Globus pallidus (tissue), 1 donor: Measurements from ENCODE around the gene PSAP.
A peak's percentile ranks its signal among the peaks of the same experiment; 100 is the strongest.

ENCODE experiments used
- DNase-seq: peaks from one replicate; pipeline ENCODE4 v3.0.0-alpha.2; 2015; ENCODE audit warnings: low spot score

PSAP gene

DNA sequence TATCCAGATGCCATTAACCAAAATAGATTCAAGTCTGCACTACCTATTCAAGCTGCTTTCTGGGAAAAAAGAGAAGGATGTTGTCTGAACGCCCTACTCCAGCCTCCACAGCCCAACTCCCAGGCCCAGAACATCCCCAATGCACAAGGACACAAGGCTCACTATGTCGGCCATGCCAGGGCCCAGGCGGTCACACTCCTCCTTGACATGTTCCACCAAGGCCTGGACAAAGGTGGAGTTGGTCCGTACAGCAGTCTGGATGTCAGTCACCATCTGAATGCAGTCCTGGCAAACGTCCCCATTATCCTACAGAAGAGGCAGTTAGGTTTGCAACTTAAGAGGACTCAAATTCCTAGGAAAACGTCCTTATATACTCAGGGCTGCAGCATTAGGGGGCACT lies 23.2 kb downstream of the PSAP start:
- no peak for DNase-seq

DNA sequence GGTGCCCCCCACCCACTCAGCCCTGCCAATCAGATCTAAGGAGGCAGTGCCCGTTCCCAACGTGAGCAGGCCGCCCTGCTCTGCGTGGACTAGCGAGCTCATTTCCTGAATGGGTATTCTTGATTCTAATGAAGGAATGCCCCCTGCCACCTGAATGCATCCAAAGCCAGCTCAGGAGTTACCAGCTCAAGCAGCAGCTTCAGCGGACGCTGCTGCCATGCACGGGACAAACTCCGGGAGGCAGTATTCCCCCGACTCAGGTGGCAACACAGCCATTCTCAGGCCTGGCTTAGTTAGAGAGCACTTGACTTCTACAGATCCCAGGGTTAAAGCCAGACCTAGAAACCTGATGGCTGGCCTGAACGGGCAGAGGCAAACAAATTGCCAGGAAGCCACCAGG lies 25.8 kb downstream of the PSAP start:
- no peak for DNase-seq

DNA sequence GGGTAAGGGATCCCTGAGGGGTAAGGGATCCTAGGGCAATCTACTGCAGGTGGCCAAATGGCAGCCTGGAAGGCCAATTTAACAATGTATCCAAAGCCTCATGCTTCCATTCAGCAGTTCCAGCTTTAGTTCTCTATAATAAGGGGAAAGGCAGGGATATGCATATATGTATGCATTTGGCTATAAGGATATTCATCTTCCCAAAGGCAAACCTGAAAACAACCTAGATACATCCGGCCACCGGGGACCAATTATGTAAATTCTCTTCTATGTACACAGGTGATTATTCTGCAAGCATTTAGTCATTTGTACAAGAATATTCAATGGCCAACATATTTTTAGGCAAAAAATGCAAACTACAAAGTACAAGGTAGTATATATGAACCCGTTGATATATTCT lies 26.7 kb downstream of the PSAP start:
- no peak for DNase-seq

DNA sequence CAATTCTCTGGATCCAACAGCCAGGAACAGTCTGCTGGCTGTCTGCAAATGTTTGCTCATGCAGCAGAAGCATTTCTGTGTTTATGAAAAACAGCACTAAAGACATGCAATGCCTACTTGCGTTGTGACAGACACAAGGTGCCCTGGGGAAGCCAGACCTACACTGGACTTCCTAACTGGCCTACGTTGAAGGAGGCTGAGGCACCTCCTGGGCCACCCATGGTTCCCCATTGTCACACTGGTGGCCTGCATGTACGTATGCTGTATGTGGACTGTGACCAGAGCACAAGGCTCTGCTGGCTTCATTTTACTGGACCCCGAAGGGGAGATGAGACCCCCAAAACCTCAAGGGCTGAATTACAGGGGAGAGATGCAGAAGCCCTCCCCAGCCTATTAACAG lies 27.7 kb downstream of the PSAP start:
- DNase-seq, result no peak

DNA sequence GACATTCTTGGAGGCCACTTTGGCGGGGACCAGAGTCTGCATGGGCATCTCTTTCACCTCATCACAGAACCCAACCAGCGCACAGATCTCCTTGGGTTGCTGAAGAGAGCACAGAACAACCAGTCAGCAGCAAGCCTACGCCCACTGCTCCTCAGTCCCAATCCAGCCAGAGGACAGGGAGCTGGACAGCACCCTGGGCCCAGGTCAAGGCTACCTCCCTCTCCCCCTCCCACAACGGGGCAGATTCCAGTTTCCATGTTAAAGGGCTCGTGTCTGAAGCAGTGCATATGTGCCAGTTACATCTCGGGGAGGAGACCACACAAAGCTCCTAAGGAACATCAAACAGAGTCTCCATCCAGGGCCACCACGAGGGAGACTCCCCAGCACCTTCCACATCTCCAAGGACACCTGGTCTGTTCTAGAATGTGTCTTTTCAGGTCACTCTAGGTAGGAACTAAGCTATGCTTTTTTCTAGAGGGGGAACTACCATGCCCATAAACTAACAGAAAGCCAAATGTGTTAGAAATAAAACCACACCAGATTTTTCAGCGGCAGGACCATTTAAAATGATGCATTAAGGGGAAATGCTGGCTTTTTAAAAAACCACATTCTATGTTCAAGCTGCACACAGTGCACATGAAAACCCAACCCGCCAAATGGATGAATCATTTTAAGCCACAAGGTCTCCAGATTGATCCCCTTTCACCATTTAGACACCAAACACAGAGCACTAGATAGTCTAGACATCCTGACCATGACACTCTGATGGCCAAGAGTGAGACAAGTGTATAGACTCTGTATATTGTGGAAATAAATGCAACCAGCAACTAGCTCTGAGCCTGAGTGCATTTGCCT lies 28.9 kb downstream of the PSAP start:
- no peak for DNase-seq

DNA sequence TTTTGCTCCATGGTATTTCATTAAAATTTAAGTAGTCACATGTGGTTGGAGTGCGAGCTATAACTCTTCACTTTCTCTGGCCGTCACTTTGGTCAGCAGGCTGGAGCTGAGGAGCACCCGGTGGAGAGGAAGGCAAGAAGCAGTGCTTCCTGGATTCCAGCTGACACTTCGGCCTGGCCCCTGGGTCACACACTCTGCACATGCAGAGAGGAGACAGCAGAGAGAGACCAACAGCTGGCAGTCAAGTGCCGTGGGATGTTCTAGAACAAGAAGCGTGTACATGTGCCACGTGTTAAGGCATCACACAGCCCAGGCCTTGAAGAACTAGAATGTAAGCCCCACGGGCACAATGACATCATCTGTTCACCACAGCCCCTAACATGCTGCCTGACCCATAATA lies 30.1 kb downstream of the PSAP start:
- no peak for DNase-seq

DNA sequence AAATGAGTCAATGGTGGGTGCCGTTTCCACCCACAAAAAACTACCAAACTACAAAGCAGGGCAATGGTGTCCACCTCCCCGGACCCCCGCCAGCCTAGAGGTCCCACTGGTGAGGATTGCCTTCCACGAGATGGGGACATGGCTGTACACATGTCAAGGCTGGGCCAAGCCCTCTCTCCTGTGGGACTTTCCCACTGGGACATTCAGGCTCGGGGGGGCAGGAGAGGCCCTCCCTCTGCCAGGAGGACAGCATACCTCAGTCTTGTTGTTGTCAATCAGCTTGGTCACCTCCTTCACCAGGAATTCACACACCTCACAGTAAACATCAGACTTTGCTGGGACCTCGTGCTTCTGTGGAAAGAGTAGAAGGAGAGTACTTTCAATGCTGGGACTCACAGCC lies 31.1 kb downstream of the PSAP start:
- no peak for DNase-seq

DNA sequence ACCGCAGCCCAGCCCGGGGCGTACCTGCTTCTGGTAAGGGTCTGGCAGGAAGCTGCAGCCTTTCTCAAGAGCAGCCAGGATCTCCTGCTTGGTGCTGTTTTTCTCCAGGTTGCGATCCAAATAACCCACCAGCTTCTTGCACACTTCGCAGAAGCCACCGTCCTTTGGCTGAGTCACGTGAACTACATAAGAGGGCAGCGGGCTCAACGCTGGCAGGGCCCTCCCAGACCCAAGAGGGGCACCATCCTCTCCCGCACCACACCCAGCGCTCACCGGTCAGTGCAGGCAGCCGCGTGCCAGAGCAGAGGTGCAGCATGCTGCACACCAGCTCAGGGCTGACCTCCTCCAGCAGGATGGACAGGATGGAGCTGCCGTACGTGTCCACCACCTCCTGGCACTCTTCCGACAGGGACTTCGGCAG lies 31.6 kb downstream of the PSAP start:
- DNase-seq, result no peak

DNA sequence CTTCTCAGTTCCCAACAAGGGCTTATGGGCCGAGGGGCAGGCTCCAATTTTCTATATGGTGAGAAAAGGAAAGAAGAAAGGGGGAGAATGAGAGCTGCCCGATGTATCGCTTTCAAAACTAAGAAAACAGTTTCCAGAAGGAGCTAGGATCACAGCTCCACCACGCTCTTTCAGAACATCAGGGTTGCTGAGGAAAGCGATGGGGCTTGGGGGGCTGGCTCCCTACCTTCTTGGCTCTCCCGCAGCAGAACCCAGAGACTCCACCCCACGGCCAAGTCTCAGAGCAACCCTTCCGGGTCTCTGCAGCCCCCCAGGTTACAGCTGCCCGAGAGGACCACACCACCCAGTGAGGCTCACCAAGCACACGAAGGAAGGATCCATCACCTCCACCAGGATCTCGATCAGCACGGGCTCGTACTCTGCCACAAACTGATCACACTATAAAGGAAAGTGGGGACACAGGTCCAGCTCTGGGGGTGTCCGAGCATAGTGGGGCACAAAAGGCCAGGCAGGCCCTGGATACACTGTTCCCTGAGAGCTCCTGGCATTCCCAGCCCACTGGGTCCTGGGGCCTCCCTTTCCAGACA lies 32.3 kb downstream of the PSAP start:
- DNase-seq, result no peak

DNA sequence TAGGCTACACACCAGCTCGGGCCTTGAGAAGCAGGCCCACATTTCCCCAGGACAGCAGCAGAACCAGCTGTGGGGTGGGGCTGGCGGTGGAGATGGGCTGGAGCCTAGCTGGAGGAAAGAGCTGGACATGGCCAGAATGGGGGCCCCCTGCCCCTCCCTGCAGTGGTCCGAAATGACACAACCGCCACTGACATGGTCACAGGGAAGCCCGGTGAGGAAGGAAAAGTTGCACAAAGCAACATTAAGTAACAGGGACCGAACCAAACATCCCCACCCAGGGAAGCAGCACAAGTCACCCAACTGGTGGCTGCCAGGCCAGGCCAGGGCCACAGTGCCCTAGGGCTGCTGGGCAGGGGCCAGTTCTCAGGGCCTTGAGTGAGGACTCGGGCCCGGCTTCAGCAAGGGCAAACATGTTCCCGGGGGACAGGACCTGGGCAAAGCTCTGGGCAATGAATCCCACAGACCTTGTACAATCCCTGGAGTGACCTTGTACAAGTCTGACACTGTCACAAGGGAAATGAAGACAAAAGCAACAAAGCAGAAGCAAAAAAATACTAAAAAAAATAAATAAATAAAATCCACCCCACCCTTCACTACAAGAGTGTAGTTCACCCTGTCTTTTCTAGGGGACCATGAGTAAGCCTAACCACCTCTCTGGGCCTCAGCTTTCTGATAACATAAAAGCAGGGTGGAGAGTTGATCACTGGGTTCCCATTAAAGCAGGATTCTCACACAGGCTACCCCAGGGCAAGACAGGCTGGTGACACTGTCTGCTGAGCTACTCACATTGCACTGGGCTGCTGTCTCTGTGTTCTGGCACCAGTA lies 33.0 kb downstream of the PSAP start:
- DNase-seq, result no peak

DNA sequence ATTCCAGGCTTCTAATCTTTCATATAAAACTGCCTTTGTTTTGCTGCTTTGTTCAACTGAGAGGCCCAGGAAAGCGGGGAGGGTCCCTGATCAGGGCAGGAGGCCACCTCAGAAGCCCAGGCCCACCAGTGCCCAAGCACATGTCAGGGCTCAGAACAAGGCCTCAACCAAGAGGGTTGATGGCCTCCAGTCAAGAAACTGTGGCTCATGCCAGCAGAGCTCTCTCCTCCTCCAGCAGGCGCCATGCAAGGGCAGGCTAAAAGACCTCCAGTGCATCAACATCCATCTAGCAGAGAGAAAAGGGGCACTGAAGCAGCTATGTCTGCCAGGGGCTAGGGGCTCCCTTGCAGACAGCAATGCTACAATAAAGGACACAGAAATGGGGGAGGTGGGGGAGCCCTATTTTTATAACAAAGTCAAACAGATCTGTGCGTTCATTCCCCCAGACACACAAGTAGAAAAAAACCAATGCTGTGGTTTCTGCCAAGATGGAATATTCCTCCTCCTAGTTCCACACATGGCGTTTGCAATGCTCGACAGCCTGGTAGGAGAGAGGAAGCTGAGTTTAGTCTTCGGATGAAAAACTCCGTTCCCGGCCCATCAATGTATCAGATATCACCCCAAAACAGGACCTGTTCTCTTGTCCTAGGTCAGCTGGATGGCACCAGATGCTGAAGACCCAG lies 34.0 kb downstream of the PSAP start:
- DNase-seq, result peak; percentile 56

DNA sequence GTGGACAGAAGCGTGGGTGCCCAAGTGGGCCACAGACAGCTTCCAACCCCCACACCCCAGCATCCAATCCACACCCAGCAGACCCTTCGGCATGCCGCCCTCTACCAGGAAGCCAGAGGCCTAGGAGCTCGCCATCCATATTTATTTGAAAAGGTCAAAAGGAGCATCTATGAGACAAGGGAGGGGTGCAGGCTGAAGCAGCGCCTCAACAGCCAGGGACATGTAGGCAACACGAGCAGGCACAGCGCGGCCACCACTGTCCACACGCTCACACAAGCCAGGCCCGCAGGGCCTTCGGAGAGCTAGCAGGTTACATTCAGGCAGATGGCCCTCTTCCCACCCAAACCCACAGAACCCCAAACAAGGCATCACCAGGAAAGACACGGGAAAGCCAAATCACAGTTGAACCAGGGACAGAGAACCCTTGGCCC lies 34.6 kb downstream of the PSAP start:
- DNase-seq, result no peak

DNA sequence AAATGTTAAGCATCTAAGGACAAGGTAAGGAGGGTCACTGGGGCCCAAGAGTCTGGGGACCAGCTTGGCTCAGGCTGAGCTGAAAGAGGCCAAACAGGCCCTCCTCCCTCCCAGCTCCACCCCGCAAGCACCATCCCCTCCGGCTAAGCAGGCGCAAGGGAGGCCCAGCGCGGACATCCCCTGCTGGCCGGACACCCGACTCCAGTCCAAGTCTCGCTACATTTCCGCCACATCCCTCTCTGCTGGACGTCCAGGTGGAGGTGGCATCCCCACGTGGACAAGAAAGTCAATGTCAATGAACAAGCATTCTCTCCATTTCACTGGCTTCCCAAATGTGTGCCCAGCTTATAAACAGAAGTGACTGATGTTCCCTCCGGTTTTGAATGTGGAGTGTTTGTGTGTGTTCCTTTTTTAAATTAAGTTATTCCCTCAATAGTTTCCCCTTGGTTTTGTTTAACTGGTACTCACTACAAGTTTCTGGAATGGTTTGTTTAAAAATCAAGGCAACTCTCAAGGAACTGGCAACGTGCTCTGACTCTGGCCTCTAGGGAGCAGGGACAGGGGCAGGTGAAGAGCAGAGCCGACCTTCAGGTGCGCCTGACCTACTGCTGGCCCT lies 35.4 kb downstream of the PSAP start:
- no peak for DNase-seq

DNA sequence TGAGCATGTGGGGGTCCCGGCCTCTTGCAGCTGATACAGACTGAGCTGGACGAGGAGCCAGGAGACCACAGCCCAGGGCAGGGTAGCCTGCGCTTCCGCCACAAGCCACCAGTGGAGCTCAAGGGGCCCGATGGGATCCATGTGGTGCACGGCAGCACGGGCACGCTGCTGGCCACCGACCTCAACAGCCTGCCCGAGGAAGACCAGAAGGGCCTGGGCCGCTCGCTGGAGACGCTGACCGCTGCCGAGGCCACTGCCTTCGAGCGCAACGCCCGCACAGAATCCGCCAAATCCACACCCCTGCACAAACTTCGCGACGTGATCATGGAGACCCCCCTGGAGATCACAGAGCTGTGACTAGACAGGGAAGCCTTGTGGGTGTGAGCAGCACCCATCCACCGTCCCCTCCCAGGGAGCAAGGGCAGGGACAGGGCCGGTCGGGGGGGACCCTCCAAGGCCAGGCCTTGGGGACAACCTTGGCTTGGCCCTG lies 36.1 kb downstream of the PSAP start:
- no peak for DNase-seq

DNA sequence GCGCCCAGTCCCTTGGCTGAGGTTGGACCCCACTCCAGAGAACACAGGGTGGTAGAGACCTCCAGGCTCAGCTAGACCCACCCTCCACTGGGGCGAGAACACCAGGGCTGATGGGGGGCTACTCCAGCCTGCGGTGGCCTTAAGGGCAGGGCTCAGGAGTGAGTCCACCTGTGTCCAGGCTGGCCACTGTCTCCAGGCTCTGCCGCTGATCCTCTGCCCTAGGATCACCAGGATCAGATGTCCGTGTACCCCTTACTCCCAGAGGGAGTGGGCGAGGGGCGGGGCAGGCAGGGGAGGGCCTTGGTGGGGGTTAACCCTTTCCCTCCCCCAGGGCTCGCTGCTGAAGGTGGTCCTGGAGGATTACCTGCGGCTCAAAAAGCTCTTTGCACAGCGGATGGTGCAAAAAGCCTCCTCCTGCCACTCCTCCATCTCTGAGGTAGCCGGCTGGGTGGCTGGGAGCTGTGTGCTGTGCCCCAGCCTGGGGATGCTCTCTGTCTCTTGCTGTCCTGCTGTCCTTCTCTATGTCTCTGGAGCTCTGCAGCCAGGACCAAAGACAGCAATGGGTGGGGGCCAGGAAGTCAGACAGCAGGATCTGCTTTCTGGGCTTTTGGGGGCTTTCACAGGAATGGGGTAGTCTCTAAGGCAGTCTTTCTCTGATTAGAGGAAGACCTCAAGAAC lies 38.0 kb downstream of the PSAP start:
- no peak for DNase-seq

DNA sequence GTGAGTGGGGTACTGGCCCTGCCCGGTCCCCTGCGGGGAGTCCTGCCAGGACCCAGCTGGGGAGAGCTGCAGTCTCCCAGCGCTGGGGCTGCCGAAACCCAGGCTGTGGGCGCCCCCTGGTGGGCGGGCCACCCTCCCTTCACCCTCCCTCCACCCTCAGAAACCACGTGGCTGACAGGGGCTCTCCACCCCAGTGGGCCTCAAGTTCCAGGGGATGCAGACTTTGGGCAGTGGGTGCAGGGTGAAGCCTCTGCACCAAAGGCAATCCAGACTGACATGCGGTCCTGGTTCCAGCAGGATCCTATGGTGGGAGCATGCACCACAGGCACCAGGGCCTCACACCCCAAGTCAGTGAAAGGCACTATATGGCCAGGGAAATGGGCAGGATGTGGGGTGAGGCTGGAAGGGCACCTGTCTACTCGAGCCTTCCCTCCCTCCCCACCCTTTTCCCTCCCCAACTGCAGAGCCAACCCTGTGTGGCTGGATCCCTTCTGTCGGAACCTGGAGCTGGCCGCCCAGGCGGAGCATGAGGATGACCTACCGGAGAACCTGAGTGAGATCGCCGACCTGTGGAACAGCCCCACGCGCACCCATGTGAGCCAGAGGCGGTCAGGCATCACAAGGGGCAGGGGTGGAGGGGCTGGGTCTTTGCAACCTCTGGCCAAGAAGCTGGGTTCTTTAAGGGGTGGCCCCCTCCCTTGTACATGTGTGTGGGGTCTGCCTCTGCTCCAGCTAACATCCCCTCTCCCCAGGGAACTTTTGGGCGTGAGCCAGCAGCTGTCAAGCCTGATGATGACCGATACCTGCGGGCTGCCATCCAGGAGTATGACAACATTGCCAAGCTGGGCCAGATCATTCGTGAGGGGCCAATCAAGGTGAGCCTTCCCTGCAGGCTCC lies 38.8 kb downstream of the PSAP start:
- DNase-seq, result peak; percentile 73

DNA sequence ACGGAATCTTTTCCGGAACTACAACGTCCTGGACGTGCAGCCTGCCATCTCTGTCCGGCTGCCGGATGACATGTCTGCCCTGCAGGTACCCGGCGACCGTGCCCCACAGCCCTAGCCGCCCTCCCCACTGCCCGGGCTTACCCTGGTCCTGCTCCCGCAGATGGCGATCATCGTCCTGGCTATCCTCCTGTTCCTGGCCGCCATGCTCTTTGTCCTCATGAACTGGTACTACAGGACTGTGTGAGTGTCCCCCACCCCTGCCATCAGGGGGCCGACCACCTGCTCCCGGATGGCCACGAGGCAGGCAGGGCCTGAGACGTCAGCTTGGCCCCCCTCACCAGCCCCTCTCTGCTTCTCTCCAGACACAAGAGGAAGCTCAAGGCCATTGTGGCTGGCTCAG lies 39.7 kb downstream of the PSAP start:
- no peak for DNase-seq

DNA sequence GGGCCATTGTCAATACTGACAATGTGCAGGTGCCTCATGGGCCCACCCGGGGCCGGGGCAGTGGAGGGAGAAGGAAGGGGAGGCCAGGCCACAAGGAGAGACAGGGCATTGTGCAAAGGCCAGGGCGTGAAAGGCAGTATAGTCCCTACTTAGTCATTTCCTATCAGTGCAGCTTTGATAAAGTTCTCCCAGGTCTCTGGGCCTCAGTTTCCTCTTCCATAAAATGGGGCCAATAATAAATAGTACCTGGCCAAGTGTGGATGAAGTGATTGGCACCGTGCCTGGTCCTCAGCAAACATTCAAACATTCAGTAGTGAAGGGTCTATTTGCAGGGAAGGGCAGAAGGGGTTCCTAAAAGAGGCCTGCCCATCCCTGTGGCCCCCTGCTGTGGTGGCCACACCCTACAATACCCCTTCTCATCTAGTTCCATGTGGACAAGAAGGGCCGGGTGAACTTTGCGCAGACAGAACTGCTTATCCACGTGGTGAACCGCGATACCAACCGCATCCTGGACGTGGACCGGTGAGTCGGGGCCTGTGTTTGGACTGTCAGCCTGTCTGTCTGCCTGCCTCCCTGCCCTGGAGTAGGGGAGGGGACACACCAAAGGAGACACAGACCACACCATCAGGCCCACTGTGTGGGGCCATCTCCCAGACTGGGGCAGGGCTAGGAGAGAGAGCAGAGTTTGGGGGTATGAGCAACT lies 40.9 kb downstream of the PSAP start:
- DNase-seq, result no peak

DNA sequence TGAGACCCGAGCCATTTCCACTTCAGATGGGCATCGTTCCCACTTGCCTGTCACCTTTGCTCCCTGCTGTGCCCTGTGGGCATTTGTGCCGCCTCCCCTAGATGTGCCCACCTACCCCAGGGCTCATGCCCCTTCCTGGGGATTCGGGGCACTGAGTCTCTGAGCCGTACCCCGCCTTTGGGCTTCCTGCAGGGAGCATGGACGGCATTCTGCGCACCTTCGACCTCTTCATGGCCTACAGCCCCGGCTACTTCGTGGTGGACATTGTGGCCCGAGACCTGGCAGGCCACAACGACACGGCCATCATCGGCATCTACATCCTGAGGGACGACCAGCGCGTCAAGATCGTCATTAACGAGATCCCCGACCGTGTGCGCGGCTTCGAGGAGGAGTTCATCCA lies 41.4 kb downstream of the PSAP start:
- DNase-seq, result no peak
